Neural progenitor cell (in vitro differentiated cells): ENCODE data around the gene COL26A1.
"Not testable (repeated sequence)": the region's sequence is repeated elsewhere in the genome, so short reads cannot be mapped to it uniquely, and the experiment has no call there.

Experiments
- EZH2 ChIP-seq: fragments of 200-600 bp; sonication (generic); IDR thresholded peaks from 2 replicates; pipeline ENCODE4 v1.6.1; 2017; ENCODE audit warnings: antibody characterized with exemption, mild to moderate bottlenecking, moderate library complexity
- EZH2phosphoT487 ChIP-seq: fragments of 200-600 bp; sonication (generic); IDR thresholded peaks from 2 replicates; pipeline ENCODE4 v1.6.1; 2017; ENCODE audit warnings: antibody characterized with exemption
- TF ChIP-seq, protein P1 (sequence below): fragments of 200-600 bp; sonication (generic); IDR thresholded peaks from 2 replicates; pipeline ENCODE4 v1.5.1; 2017; ENCODE audit warnings: antibody characterized with exemption, mild to moderate bottlenecking

DNA sequence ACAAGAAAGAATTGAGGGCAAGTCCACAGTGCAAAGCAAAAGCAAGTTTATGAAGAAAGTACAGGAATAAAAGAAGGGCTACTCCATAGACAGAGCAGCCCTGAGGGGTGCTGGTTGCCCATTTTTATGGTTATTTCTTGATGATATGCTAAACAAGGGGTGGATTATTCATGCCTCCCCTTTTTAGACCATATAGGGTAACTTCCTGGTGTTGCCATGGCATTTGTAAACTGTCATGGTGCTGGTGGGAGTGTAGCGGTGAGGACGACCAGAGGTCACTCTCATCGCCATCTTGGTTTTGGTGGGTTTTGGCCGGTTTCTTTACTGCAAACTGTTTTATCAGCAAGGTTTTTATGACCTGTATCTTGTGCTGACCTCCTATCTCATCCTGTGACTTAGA, 128.8 kb downstream of the COL26A1 start:
- TF ChIP-seq, protein P1, sequence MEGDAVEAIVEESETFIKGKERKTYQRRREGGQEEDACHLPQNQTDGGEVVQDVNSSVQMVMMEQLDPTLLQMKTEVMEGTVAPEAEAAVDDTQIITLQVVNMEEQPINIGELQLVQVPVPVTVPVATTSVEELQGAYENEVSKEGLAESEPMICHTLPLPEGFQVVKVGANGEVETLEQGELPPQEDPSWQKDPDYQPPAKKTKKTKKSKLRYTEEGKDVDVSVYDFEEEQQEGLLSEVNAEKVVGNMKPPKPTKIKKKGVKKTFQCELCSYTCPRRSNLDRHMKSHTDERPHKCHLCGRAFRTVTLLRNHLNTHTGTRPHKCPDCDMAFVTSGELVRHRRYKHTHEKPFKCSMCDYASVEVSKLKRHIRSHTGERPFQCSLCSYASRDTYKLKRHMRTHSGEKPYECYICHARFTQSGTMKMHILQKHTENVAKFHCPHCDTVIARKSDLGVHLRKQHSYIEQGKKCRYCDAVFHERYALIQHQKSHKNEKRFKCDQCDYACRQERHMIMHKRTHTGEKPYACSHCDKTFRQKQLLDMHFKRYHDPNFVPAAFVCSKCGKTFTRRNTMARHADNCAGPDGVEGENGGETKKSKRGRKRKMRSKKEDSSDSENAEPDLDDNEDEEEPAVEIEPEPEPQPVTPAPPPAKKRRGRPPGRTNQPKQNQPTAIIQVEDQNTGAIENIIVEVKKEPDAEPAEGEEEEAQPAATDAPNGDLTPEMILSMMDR, result not testable (repeated sequence)
- TF ChIP-seq EZH2phosphoT487, EZH2: not testable (repeated sequence)
